ENCODE data around the gene SP1. TPM values are rescaled to one million over a fixed set of nuclear protein-coding genes. Genes with fewer than 3 reads are reported as not detected.

The SP1 gene
- total and polyA plus RNA-seq, 9 of the 15 experiments (the other 6 are each of a cell fraction or from before 2014, with no cell fraction given) = 8.0 to 65.5 (median 41.6) TPM

- TF ChIP-seq REST (IDR thresholded peaks at IDR 0.05; ENCODE audit: borderline replicate concordance) (peak; percentile 47; the same call in 1 of the 2 replicates), REST (CRISPR knock-in tag; IDR thresholded peaks at IDR 0.05; ENCODE audit: low read depth) (no peak), POU5F1 (IDR thresholded peaks at IDR 0.05; ENCODE audit: borderline replicate concordance, low read depth, low read length, partially characterized antibody) (no peak), FOXK2 (conservative IDR thresholded peaks at IDR 0.05 in 1 of 2, IDR thresholded peaks at IDR 0.05 in 1 of 2; ENCODE audit: low read depth in 2 of 2) (0 out of 4 replicates have a peak, but pooled peaks of 1 of the 2 experiments have one; percentile 20), NR2F6 (CRISPR knock-in tag; IDR thresholded peaks at IDR 0.05) (no peak), MTF1 (CRISPR knock-in tag; IDR thresholded peaks at IDR 0.05; ENCODE audit: borderline replicate concordance) (no peak), THAP12 (CRISPR knock-in tag; IDR thresholded peaks at IDR 0.05) (no peak), ARID3A (IDR thresholded peaks at IDR 0.05; ENCODE audit: borderline replicate concordance, low read depth, low read length) (no peak), NR2C1 (IDR thresholded peaks at IDR 0.05) (no peak), NR2C1 (tag; IDR thresholded peaks at IDR 0.05) (0 out of 2 replicates have a peak, but pooled peaks have one; percentile 10), CREB5 (CRISPR knock-in tag; IDR thresholded peaks at IDR 0.05) (no peak), ETV1 (tag; conservative IDR thresholded peaks at IDR 0.05; ENCODE audit: low read depth) (peak; percentile 87), POLR2G (IDR thresholded peaks at IDR 0.05; ENCODE audit: low read depth, low read length) (no peak)
Measured at GRCh38 chr12:53355121-53355520, 24.9 kb upstream of the SP1 start (continued).
